Measurements from ENCODE around the gene FAM131C.

- no peak for TF ChIP-seq POLR2A (IDR thresholded peaks at IDR 0.05; ENCODE audit: low read depth, low read length)
- TF ChIP-seq POLR2AphosphoS5 (IDR thresholded peaks at IDR 0.05; ENCODE audit: low read depth, low read length): no peak
- TF ChIP-seq TAF1 (IDR thresholded peaks at IDR 0.05; ENCODE audit: borderline replicate concordance, low read depth, low read length): no peak
These were observed 64.4 kb downstream of the FAM131C start for GRCh38 chr1:16009030-16009460.
